Left hindlimb (tissue), 1 donor: ENCODE measurements around the gene E2F1.
"Not testable (repeated sequence)": the region's sequence is repeated elsewhere in the genome, so short reads cannot be mapped to it uniquely, and the experiment has no call there.

Experiments used
- DNase-seq: peaks from one replicate; pipeline ENCODE4 v3.0.0-alpha.2; 2018

E2F1 gene

DNA sequence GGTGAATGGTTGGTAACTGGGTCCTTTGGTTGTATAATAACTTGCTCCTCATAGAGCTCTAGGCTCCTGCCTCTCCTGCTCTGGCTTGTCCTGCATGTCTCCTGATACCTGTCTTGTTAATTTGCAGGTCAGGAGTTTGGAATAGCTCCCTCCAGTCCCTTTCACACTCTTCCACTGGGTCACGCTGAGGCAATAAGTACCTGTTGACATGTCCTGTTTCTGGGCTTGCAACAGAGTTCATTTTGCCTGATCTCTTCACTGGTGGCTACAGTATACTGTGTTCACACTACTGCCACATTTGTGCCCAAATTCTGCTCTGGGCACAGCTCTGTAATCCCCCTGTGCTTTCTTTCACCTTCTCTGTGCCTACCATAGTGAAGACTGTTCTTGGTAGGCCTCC lies 49.4 kb downstream of the E2F1 start:
- DNase-seq = no peak

DNA sequence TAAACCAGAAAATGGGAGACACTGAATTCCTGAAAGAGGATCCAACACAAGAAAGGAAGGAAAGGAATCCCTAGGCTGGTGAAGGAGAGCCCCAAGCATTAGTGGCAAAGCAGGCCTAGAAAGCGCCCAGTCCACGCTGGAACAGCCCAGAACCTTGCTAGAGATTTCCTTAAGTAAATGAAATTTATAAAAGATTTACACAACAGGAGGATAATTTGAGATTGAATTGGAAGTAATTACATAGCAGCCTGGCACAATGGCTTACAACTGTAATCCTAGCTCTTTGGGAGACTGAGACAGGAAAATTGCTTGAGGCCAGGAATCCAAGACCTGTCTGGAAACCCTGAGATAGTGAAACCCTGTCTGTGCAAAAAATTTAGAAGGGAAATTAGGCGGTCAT lies 50.8 kb downstream of the E2F1 start:
- DNase-seq = no peak

DNA sequence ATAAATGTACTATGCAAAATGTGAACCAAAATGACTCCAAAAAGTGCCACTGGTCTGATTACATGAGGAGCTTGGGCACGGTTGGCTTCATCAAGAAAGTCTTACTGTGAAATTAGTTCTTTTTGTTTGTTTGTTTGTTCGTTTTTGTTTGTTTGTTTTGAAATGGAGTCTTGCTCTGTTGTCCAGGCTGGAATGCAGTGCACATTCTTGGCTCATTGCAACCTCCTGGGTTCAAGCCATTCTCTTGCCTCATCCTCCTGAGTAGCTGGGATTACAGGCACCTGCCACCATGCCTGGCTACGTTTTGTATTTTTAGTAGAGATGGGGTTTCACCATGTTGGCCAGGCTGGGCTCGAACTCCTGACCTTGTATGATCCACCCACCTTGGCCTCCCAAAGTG lies 54.3 kb downstream of the E2F1 start:
- DNase-seq = not testable (repeated sequence)

DNA sequence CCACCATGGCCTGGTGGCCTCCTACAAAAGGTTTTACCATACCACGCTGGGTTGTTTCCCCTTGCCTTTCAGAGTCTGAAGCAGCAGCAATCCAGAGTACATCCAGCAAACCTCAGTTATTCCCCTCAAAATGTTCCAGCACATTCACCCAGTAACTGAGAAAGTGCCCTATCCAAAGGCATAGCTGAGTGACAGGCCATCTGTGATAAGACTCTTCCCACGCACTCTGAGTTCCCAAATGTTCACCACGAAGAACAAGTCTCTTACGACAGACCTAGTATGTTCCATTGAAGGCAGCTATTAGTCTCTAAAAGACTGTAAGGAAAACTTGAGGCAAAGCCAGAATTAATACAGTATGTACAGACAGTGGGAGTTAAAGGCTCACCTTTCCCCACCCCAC lies 55.7 kb downstream of the E2F1 start:
- DNase-seq = no peak

DNA sequence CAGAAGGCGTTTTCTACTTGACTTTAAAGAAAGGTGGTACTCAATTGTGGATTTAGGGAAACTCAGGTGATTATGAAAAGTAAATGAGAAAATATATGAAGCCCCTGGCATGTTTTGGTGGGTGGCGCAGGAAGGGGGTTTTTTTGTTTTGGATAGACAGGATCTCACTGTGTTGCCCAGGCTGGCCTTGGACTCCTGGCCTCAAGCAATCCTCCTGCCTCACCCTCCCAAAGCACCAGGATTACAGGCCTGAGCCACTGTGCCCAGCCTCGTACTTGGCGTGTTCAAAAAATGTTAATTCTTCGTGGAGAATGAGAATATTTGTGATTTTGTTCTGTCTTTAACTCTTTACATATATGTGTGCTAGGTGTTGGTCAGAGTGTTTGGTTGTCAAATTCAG lies 56.2 kb downstream of the E2F1 start:
- DNase-seq = no peak

DNA sequence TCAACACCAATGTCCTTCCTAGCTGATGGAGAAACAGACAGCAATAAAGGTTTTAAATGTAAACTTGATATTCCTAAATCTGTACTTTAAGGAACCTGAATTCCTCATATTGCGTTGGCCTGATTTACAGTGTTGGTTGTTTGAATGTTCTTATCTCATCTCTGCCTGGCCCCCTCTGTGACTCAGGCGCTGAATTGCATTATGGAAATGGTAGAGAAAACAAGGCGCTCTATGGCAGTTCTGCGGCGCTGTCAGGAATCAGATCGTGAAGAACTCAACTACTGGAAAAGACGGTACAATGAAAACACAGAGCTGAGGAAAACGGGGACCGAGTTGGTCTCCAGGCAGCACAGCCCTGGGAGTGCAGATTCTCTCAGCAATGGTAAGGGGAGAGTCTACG lies 56.7 kb downstream of the E2F1 start:
- DNase-seq = no peak

DNA sequence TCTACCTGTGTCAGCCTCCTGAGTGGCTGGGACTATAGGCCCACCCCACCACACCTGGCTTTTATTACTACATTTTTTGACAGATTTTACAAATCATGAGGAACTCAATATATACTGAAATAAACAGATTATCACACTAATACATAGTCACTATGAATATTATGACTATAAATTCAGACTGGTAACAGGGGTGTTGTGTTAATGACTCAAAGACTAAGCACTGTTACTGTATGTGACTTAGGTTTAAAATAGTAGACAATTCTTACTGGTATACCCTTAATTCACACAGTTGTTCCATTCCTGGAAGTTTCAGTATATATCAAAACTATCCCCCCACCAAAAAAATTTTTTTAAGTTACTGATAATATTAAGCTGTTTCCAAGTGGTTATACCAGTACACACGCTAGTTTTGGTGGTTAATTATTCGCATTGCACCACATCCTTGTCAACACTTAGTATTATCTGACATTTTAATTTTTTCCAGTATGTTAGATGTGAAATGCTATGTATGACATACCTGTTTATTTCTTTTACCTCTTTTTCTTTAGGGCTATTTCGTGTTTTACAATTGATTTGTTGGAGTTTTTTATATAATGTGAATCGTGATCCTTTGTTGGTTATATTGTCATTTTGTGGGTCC lies 58.5 kb downstream of the E2F1 start:
- DNase-seq = no peak

DNA sequence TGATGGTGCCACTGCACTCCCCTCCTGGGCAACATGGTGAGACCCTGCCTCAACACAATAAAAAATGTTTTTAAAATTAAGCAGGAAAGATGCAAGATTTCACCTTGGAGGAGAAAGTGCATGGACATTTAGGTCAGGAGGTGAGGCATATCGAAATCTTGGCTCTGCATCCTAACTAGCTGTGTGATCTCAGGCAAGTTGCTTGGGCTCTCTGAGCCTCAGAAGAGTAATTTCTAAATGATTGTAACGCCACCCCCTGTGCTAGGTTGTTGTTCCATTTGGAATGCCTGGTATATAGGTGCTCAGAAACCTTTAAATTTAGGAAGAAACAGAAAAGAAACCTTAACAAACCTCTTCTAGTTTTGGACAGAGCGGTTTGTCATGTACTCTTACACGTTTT lies 60.0 kb downstream of the E2F1 start:
- DNase-seq = no peak
